Endodermal cell (in vitro differentiated cells): ENCODE measurements around the gene HEXIM1. TPM values are rescaled to one million over a fixed set of nuclear protein-coding genes. Genes with fewer than 3 reads are reported as not detected.

Source experiments
- DNase-seq: peaks from one replicate; pipeline ENCODE4 v3.0.0-alpha.2; 2017
- H3K27ac ChIP-seq: 2 replicates; pipeline ENCODE4 v1.5.1; 2013; ENCODE audit warnings: mild to moderate bottlenecking, low read depth, low read length, moderate library complexity
- H3K27me3 ChIP-seq: 2 replicates; pipeline ENCODE4 v1.6.1; 2013; ENCODE audit warnings: mild to moderate bottlenecking, low read length, moderate library complexity; ENCODE audit not compliant: insufficient read depth, control insufficient read depth, poor library complexity, severe bottlenecking
- H3K36me3 ChIP-seq: 2 replicates; pipeline ENCODE4 v1.7.0; 2013; ENCODE audit warnings: mild to moderate bottlenecking, low read length, moderate library complexity; ENCODE audit not compliant: control insufficient read depth, insufficient read depth
- H3K4me1 ChIP-seq: one replicate; pipeline ENCODE4 v1.7.0; 2013; ENCODE audit warnings: low read length; ENCODE audit not compliant: control insufficient read depth, insufficient read depth
- H3K4me3 ChIP-seq: 2 replicates; pipeline ENCODE4 v1.5.1; 2013; ENCODE audit warnings: mild to moderate bottlenecking, low read length, moderate library complexity
- H3K9ac ChIP-seq: 2 replicates; pipeline ENCODE4 v1.6.1; 2013; ENCODE audit warnings: mild to moderate bottlenecking, low read length, moderate library complexity; ENCODE audit not compliant: poor library complexity, severe bottlenecking; ENCODE audit errors: extremely low read depth
- H3K9me3 ChIP-seq: 2 replicates; pipeline ENCODE4 v1.6.1; 2013; ENCODE audit warnings: mild to moderate bottlenecking, low read length, moderate library complexity; ENCODE audit not compliant: control insufficient read depth
- H3K27ac Mint-ChIP-seq: 2 replicates; pipeline ENCODE4 v1.8.0; 2020; ENCODE audit warnings: mixed read lengths
- H3K27me3 Mint-ChIP-seq: 2 replicates; pipeline ENCODE4 v1.8.0; 2021; ENCODE audit warnings: mild to moderate bottlenecking, mixed read lengths; ENCODE audit not compliant: insufficient read depth
- H3K36me3 Mint-ChIP-seq: 2 replicates; pipeline ENCODE4 v1.8.0; 2020; ENCODE audit warnings: low read depth, mixed read lengths
- H3K4me1 Mint-ChIP-seq: 2 replicates; pipeline ENCODE4 v1.8.0; 2020; ENCODE audit warnings: mixed read lengths
- H3K4me3 Mint-ChIP-seq: 2 replicates; pipeline ENCODE4 v1.8.0; 2020; ENCODE audit warnings: mild to moderate bottlenecking, moderate library complexity, mixed read lengths
- H3K9me3 Mint-ChIP-seq: 2 replicates; pipeline ENCODE4 v1.8.0; 2020; ENCODE audit warnings: mild to moderate bottlenecking, mixed read lengths
- WGBS, 2 experiments: methylation state at CpG; one replicate each; pipeline versions ENCODE4 v1.1.5 to v1.1.7; 2013; ENCODE audit warnings: missing lambda C conversion rate in 2 of 2, mixed read lengths in 1 of 2; ENCODE audit not compliant: insufficient coverage in 1 of 2, insufficient read length in 1 of 2; 5-methylcytosine and 5-hydroxymethylcytosine counted together
- total RNA-seq, 2 donors: library from RNA; stranded (reverse); fragmentation: NEBNext Ultra II Directional in 1 of 2; extraction: Animal tissue kit (Norgen Biotek cat#: 25700) in 1 of 2; gene quantifications; 2 replicates in 1 of 2; 3 replicates in 1 of 2; pipeline ENCODE4 v1.2.1, GENCODE V29; 2021
- TF ChIP-seq, protein P1 (sequence below): fragments of 200-600 bp; sonication (generic); conservative IDR thresholded peaks from 2 replicates; pipeline ENCODE4 v1.5.0; 2021; ENCODE audit warnings: antibody characterized with exemption, mild to moderate bottlenecking

The HEXIM1 gene
- total RNA-seq, 2 donors from 2014 or later, result 37.0 to 39.2 TPM

DNA sequence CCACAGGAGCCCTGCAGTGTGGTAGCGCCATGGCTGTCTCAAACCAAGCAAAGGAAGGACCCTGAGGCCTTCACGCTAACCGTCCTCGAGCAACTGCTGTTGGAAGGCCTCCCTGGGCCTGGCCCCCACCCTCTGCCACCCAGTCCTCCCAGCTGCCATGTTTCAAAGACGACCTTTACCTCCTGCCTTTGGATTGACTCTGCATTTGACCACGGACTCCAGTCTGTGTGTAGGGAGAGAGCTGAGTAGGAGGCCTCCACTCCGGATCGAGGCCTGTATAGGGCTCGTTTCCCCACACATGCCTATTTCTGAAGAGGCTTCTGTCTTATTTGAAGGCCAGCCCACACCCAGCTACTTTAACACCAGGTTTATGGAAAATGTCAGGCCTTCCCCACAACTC lies 40.2 kb upstream of the HEXIM1 start:
- WGBS, 2 experiments, result 94 to 100% methylated on average over 6 to 9 of the region's 9 CpGs
- no peaks in the 10 kb centered on the region for H3K27me3 ChIP-seq
- Mint-ChIP-seq H3K4me1 (no peaks in the 10 kb centered on the region), H3K4me3 (no peak overlapping the region), H3K36me3 (peaks cover 37% of the 10 kb centered on the region), H3K9me3 (no peaks in the 10 kb centered on the region), H3K27me3 (no peaks in the 10 kb centered on the region), H3K27ac (peak overlapping the region; percentile 74)
- no peak overlapping the region for H3K27ac ChIP-seq
- TF ChIP-seq, protein P1, sequence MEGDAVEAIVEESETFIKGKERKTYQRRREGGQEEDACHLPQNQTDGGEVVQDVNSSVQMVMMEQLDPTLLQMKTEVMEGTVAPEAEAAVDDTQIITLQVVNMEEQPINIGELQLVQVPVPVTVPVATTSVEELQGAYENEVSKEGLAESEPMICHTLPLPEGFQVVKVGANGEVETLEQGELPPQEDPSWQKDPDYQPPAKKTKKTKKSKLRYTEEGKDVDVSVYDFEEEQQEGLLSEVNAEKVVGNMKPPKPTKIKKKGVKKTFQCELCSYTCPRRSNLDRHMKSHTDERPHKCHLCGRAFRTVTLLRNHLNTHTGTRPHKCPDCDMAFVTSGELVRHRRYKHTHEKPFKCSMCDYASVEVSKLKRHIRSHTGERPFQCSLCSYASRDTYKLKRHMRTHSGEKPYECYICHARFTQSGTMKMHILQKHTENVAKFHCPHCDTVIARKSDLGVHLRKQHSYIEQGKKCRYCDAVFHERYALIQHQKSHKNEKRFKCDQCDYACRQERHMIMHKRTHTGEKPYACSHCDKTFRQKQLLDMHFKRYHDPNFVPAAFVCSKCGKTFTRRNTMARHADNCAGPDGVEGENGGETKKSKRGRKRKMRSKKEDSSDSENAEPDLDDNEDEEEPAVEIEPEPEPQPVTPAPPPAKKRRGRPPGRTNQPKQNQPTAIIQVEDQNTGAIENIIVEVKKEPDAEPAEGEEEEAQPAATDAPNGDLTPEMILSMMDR, result no peak
- peaks cover 46% of the 10 kb centered on the region for H3K36me3 ChIP-seq
- no peak overlapping the region for H3K9ac ChIP-seq
- no peaks in the 10 kb centered on the region for H3K9me3 ChIP-seq
- no peak for DNase-seq
- H3K4me1 ChIP-seq, result no peaks in the 10 kb centered on the region
- no peak overlapping the region for H3K4me3 ChIP-seq

DNA sequence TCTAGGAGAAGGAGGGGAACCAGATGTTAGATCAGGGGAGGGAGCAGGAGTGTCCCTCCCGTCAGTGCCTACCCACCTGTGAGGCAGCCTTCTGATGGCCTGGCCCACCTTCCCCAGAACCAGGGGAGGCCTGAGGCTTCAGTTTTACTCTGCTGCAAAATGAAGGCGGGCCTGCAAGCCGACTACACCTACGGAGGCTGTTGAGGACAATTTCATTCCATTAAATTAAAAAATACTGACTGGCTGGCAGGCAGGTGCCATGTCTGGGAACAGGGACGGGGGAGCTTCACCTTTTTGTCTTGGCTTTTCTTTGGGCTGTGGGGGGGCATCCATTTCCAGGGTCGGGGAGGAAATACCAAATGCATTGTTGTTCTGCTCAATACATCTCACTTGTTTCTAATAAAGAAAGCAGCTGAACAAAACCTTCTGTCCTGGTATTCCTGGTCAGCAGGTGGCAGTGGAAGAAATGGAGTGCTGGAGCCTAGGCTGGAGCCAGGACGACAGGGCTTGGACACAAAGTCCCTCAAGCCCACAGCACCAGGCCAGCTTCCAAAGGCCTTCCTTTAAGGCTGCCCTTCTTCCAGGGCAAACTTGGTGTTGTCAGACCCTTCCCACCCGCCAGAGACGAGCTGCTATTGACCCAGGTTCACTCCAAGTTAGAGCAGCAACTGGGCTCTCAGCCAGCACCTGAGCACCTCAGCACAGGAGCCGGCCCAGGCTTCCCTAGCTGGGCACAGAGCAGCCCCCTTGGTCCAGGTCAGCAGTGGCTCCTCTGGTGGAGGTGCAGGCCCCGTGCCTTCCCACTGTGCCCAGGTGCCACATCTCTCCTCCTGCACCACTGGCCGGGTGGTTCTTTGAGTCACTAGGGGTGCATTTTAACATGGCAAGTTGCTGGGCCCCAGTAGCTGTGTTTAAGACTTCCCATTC lies 39.4 kb upstream of the HEXIM1 start:
- H3K36me3 ChIP-seq, result peaks cover 38% of the 10 kb centered on the region
- no peaks in the 10 kb centered on the region for H3K9me3 ChIP-seq
- Mint-ChIP-seq H3K27ac (peak overlapping the region; percentile 74), H3K9me3 (no peaks in the 10 kb centered on the region), H3K27me3 (no peaks in the 10 kb centered on the region), H3K36me3 (peaks cover 30% of the 10 kb centered on the region), H3K4me3 (no peak overlapping the region), H3K4me1 (no peaks in the 10 kb centered on the region)
- DNase-seq, result no peak
- no peak overlapping the region for H3K4me3 ChIP-seq
- TF ChIP-seq, protein P1, result no peak
- H3K27ac ChIP-seq, result peak overlapping the region; percentile 12
- H3K9ac ChIP-seq, result no peak overlapping the region
- WGBS, 2 experiments, result 90 to 94% methylated on average over 7 to 12 of the region's 12 CpGs
- H3K4me1 ChIP-seq, result no peaks in the 10 kb centered on the region
- no peaks in the 10 kb centered on the region for H3K27me3 ChIP-seq

DNA sequence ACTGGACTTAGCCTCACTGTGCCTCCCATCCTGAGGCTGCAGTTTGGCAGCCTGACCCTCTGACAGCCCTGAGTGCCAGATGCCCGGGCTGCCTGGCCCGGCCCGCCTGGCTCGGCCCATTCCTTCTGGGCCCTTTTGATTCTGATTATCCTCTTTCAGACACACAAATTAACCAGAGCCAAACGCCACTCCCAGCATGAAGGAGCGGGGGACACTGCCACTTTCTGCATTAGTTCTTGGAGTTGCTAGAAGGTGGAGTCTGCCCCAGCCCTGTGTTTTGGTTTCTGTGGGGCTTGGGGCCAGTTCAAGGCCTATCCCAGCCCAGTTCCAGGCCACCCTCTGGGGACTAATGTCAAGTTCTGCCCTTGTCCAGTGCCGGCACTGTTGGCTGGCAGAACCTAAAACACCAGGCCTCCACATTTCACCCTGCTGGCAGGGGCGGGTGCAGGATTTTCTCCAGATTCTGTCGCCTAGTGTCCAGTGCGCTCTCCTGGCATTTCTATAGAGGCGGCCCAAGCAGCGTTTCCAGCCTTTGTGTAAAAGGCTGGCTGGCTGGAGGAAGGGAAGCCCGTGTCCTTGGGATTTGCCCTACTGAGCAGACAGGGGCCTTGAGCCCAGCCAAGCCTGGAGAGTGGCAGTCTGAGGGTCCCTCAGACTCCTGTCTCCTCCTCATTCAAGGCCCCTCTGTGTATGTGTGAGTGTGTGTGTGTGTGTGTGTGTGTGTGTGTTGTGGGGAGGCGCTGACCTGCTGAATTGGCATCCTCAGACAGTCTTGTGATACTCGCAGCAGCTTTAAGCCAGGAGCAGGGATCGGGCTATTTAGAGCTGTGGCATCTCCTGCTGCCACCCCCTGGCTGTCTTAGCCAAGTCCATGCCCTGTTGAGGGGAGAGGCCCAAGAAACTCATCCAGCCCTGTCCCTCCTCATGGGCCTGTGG lies 37.3 kb upstream of the HEXIM1 start:
- H3K9ac ChIP-seq, result no peak overlapping the region
- Mint-ChIP-seq H3K27ac (peak overlapping the region; percentile 30), H3K4me1 (no peaks in the 10 kb centered on the region), H3K27me3 (no peaks in the 10 kb centered on the region), H3K9me3 (no peaks in the 10 kb centered on the region), H3K36me3 (peaks cover 14% of the 10 kb centered on the region), H3K4me3 (no peak overlapping the region)
- 88 to 93% methylated on average over 11 to 16 of the region's 16 CpGs for WGBS, 2 experiments
- no peak overlapping the region for H3K4me3 ChIP-seq
- H3K36me3 ChIP-seq, result peaks cover 19% of the 10 kb centered on the region
- peak; percentile 59 for DNase-seq
- no peaks in the 10 kb centered on the region for H3K9me3 ChIP-seq
- peak overlapping the region; percentile 73 for H3K27ac ChIP-seq
- H3K27me3 ChIP-seq, result no peaks in the 10 kb centered on the region
- TF ChIP-seq, protein P1, result no peak
- H3K4me1 ChIP-seq, result no peaks in the 10 kb centered on the region
